HCT116 (cell line): ENCODE results near the gene TOP2B. TPM values are rescaled to one million over a fixed set of nuclear protein-coding genes. Genes with fewer than 3 reads are reported as not detected.

Source experiments
- ATAC-seq: fragments of 200-7000 bp; cut with Tn5 transposase; 2 replicates; pipeline ENCODE4 v1.9.1; 2020; ENCODE audit warnings: mild to moderate bottlenecking, moderate library complexity
- BruUV-seq: library from RNA; stranded (reverse); fragments of 400-500 nt; replicated peaks from 2 replicates; lab custom pipeline; 2021; lab: Mats Ljungman, UMichigan
- CTCF ChIA-PET: fragments of 300-600 bp; sonication (Branson Sonifier 250); formaldehyde crosslinking; loops from one replicate; lab custom pipeline; 2021; ENCODE audit warnings: antibody characterized with exemption; lab: Charles Lee
- POLR2A ChIA-PET: fragments of 300-600, 350-600 bp; sonication (Branson Sonifier 250); formaldehyde crosslinking; loops from one replicate; lab custom pipeline; 2021; ENCODE audit warnings: antibody characterized with exemption; lab: Charles Lee
- RAD21 ChIA-PET, 2 experiments: fragments of 300-600 bp; sonication (Branson Sonifier 250); formaldehyde crosslinking; loops; one replicate each; lab custom pipeline; 2023; ENCODE audit warnings: low total read pairs in 2 of 2; ENCODE audit not compliant: uncharacterized antibody in 2 of 2, unreplicated experiment in 2 of 2, low non-redundant PET in 1 of 2; lab: Charles Lee
- DNase-seq: peaks from one replicate; pipeline ENCODE4 v3.0.0-alpha.2; 2010; ENCODE audit warnings: low read depth, low spot score
- H2AFZ ChIP-seq: fragments of 200-600 bp; shearing (Covaris generic), sonication (generic); 2 replicates; pipeline ENCODE4 v1.6.1; 2017; ENCODE audit warnings: low read depth, mixed run types, mixed read lengths, antibody characterized with exemption, low read length; ENCODE audit not compliant: poor library complexity, severe bottlenecking
- H3K27ac ChIP-seq: 2 replicates; pipeline ENCODE4 v1.5.1; 2012; ENCODE audit warnings: low read depth, low read length
- H3K27me3 ChIP-seq: fragments of 200-600 bp; sonication (generic); 2 replicates; pipeline ENCODE4 v1.6.1; 2016; ENCODE audit warnings: mixed run types, low read length, mixed read lengths; ENCODE audit not compliant: insufficient read depth
- H3K36me3 ChIP-seq, 2 experiments: fragments of 200-500 bp in 1 of 2; fragments of 200-600 bp in 1 of 2; sonication (Bioruptor generic) in 1 of 2; sonication (generic) in 1 of 2; 2 replicates each; pipeline versions ENCODE4 v1.5.1 to v1.6.1; 2014 to 2016; ENCODE audit warnings: low read length in 2 of 2, inconsistent platforms in 1 of 2, mixed read lengths in 1 of 2, mixed run types in 1 of 2; ENCODE audit not compliant: insufficient read depth in 2 of 2, control insufficient read depth in 1 of 2
- H3K4me1 ChIP-seq, 2 experiments: fragments of 200-600 bp in 1 of 2; sonication (generic) in 1 of 2; 2 replicates each; pipeline versions ENCODE4 v1.5.1 to v1.6.1; 2012 to 2017; ENCODE audit warnings: low read length in 2 of 2, inconsistent platforms in 1 of 2, mild to moderate bottlenecking in 1 of 2, mixed read lengths in 1 of 2, mixed run types in 1 of 2, moderate library complexity in 1 of 2; ENCODE audit not compliant: insufficient read depth in 2 of 2, control insufficient read depth in 1 of 2
- H3K4me2 ChIP-seq: fragments of 200-600 bp; sonication (generic); 2 replicates; pipeline ENCODE4 v1.6.1; 2017; ENCODE audit warnings: mixed run types, low read length, mixed read lengths
- H3K4me3 ChIP-seq, 2 experiments: fragments of 200-600 bp in 1 of 2; sonication (generic) in 1 of 2; replicated peaks in 1 of 2; 2 replicates each; pipeline ENCODE4 v1.5.1; 2011 to 2016; ENCODE audit warnings: low read length in 2 of 2, control low read depth in 1 of 2, low read depth in 1 of 2, mild to moderate bottlenecking in 1 of 2, mixed read lengths in 1 of 2, mixed run types in 1 of 2
- H3K79me2 ChIP-seq: fragments of 200-600 bp; sonication (generic); 2 replicates; pipeline ENCODE4 v1.6.1; 2017; ENCODE audit warnings: mild to moderate bottlenecking, mixed run types, low read length, moderate library complexity, mixed read lengths; ENCODE audit not compliant: insufficient read depth
- H3K9ac ChIP-seq: fragments of 200-600 bp; sonication (generic); 2 replicates; pipeline ENCODE4 v1.6.1; 2016; ENCODE audit warnings: low read length, mixed read lengths
- H3K9me2 ChIP-seq: fragments of 200-600 bp; sonication (generic), shearing (Covaris generic); 2 replicates; pipeline ENCODE4 v1.6.1; 2017; ENCODE audit warnings: mixed run types, mild to moderate bottlenecking, moderate library complexity; ENCODE audit not compliant: insufficient read depth
- H3K9me3 ChIP-seq, 2 experiments: fragments of 200-500 bp in 1 of 2; fragments of 200-600 bp in 1 of 2; sonication (Bioruptor generic) in 1 of 2; sonication (generic) in 1 of 2; 2 replicates each; pipeline ENCODE4 v1.6.1; 2014 to 2017; ENCODE audit warnings: low read length in 2 of 2, mixed read lengths in 2 of 2, inconsistent platforms in 1 of 2, low read depth in 1 of 2, mild to moderate bottlenecking in 1 of 2, mixed run types in 1 of 2, moderate library complexity in 1 of 2; ENCODE audit not compliant: control insufficient read depth in 1 of 2, insufficient read depth in 1 of 2
- H4K20me1 ChIP-seq: fragments of 200-600 bp; sonication (generic), shearing (Covaris generic); 2 replicates; pipeline ENCODE4 v1.6.1; 2017; ENCODE audit warnings: mixed run types, mild to moderate bottlenecking, moderate library complexity; ENCODE audit not compliant: insufficient read depth
- CBX3 ChIP-seq: IDR thresholded peaks from 2 replicates; pipeline ENCODE4 v1.6.1; 2012; ENCODE audit warnings: low read depth
- MAX ChIP-seq: IDR thresholded peaks from 2 replicates; pipeline ENCODE4 v1.6.1; 2012
- POLR2A ChIP-seq: IDR thresholded peaks from 2 replicates; pipeline ENCODE4 v1.7.0; 2011; ENCODE audit warnings: borderline replicate concordance; ENCODE audit not compliant: insufficient read depth, insufficient read length; ENCODE audit errors: extremely low read depth
- RAD21 ChIP-seq: IDR thresholded peaks from 2 replicates; pipeline ENCODE4 v1.6.1; 2012; ENCODE audit warnings: low read depth, mild to moderate bottlenecking
- REST ChIP-seq: IDR thresholded peaks from 2 replicates; pipeline ENCODE4 v1.6.1; 2012; ENCODE audit warnings: low read depth
- SP1 ChIP-seq: IDR thresholded peaks from 2 replicates; pipeline ENCODE4 v1.6.1; 2012; ENCODE audit warnings: low read depth
- YY1 ChIP-seq: IDR thresholded peaks from 2 replicates; pipeline ENCODE4 v1.6.1; 2011; ENCODE audit warnings: low read length, low read depth, moderate library complexity, mild to moderate bottlenecking; ENCODE audit not compliant: insufficient replicate concordance; ENCODE audit errors: extremely low read depth
- ZFX ChIP-seq: fragments of 450-650 bp; IDR thresholded peaks from 2 replicates; pipeline ENCODE4 v1.6.1; 2017
- ZNF274 ChIP-seq: fragments of 200-500 bp; sonication (Bioruptor generic); IDR thresholded peaks from 2 replicates; pipeline ENCODE4 v1.6.1; 2014; ENCODE audit warnings: mild to moderate bottlenecking, low read depth, low read length, inconsistent platforms
- intact Hi-C: fragments of 100-400 bp; cut with micrococcal nuclease; formaldehyde crosslinking; loops from 2 replicates; pipeline ENCODE4 v1.10.0; 2022
- total RNA-seq: library from RNA; stranded (reverse); gene quantifications from one replicate; pipeline ENCODE4 v1.2.1, GENCODE V29; 2021; ENCODE audit not compliant: unreplicated experiment

TOP2B gene
- total RNA-seq, 1 experiment from 2014 or later: 101 TPM

GRCh38 chr3:25555695-25556437 lies 108.8 kb downstream of the TOP2B start:
- Histone ChIP-seq H3K9me2 (no peaks in the 10 kb centered on the region), H3K36me3 (no peaks in the 10 kb centered on the region), H2AFZ (no peak overlapping the region), H3K4me3 (no peak overlapping the region), H3K4me1 (no peaks in the 10 kb centered on the region), H3K79me2 (no peaks in the 10 kb centered on the region), H3K9me3 (no peaks in the 10 kb centered on the region), H4K20me1 (no peaks in the 10 kb centered on the region)
- CTCF ChIA-PET: no interaction called here
- POLR2A ChIA-PET: no interaction called here
- no TSS peak for BruUV-seq
- ATAC-seq: no peak
- intact Hi-C loops: no loop called here
- TF ChIP-seq RAD21 (no peak), REST (no peak)
- TF ChIP-seq, all 23 proteins: peak for 0
- Histone ChIP-seq H3K4me2 (no peak overlapping the region), H3K27me3 (peaks cover 28% of the 10 kb centered on the region), H3K9ac (no peak overlapping the region), H3K27ac (no peak overlapping the region)
- RAD21 ChIA-PET: no interaction called here
- no peak for DNase-seq

- Histone ChIP-seq H3K27me3 (peaks cover 17% of the 10 kb centered on the region), H3K4me2 (no peak overlapping the region), H3K79me2 (no peaks in the 10 kb centered on the region), H3K4me3 (no peak overlapping the region), H3K9ac (no peak overlapping the region), H3K9me2 (no peaks in the 10 kb centered on the region), H3K27ac (no peak overlapping the region), H3K4me1 (no peaks in the 10 kb centered on the region), H3K36me3 (no peaks in the 10 kb centered on the region), H3K9me3 (no peaks in the 10 kb centered on the region), H4K20me1 (no peaks in the 10 kb centered on the region), H2AFZ (no peak overlapping the region)
- ATAC-seq (no peak), DNase-seq (no peak)
- BruUV-seq: no TSS peak
- ChIA-PET RAD21 (no interaction called here), POLR2A (no interaction called here), CTCF (no interaction called here)
- intact Hi-C loops: no loop called here
- TF ChIP-seq CBX3: no peak
- TF ChIP-seq MAX: no peak
- TF ChIP-seq ZFX: no peak
- no peak for TF ChIP-seq YY1
- TF ChIP-seq SP1: no peak
- no peak for TF ChIP-seq ZNF274
- TF ChIP-seq POLR2A: no peak
- no peak for TF ChIP-seq REST
These were observed 110.3 kb downstream of the TOP2B start for GRCh38 chr3:25554376-25554775.
